Nucleus accumbens (tissue), 56 donors: ENCODE measurements around the gene EPM2A.
"Not testable (repeated sequence)": the region's sequence is repeated elsewhere in the genome, so short reads cannot be mapped to it uniquely, and the experiment has no call there.

Source experiments
- DNase-seq, 56 donors: peaks; one replicate each; lab custom pipeline; 2025; lab: John Stamatoyannopoulos, UW

The EPM2A gene

GRCh38 chr6:145733207-145733606, 2.1 kb downstream of the EPM2A start:
- DNase-seq: no peak

GRCh38 chr6:145731447-145731846, 3.9 kb downstream of the EPM2A start:
- no peak for DNase-seq

GRCh38 chr6:145729887-145730286, 5.4 kb downstream of the EPM2A start:
- DNase-seq: no peak

- DNase-seq: no peak
These were observed 6.6 kb downstream of the EPM2A start for GRCh38 chr6:145728444-145729385.

GRCh38 chr6:145727817-145728388, 7.4 kb downstream of the EPM2A start:
- no peak for DNase-seq

GRCh38 chr6:145725570-145725969, 9.8 kb downstream of the EPM2A start:
- DNase-seq: no peak

GRCh38 chr6:145723646-145724045, 11.7 kb downstream of the EPM2A start:
- DNase-seq: no peak

GRCh38 chr6:145722190-145722589, 13.1 kb downstream of the EPM2A start:
- no peak for DNase-seq

- no peak for DNase-seq
These were observed 14.2 kb downstream of the EPM2A start for GRCh38 chr6:145721144-145721543.

GRCh38 chr6:145715426-145715825, 19.9 kb downstream of the EPM2A start:
- no peak for DNase-seq

- DNase-seq: no peak
These were observed 20.6 kb downstream of the EPM2A start for GRCh38 chr6:145714731-145715130.

- DNase-seq: no peak
These were observed 21.5 kb downstream of the EPM2A start for GRCh38 chr6:145713773-145714172.

- no peak for DNase-seq
These were observed 23.9 kb downstream of the EPM2A start for GRCh38 chr6:145711372-145711771.

GRCh38 chr6:145707397-145707796, 27.9 kb downstream of the EPM2A start:
- no peak for DNase-seq

- DNase-seq: no peak
These were observed 29.8 kb downstream of the EPM2A start for GRCh38 chr6:145705561-145705960.

GRCh38 chr6:145704143-145704781, 31.1 kb downstream of the EPM2A start:
- DNase-seq: no peak

- DNase-seq: no peak
These were observed 35.9 kb downstream of the EPM2A start for GRCh38 chr6:145699462-145699861.

- not testable (repeated sequence) for DNase-seq
These were observed 37.9 kb downstream of the EPM2A start for GRCh38 chr6:145697401-145697800.

- no peak for DNase-seq
These were observed 41.1 kb downstream of the EPM2A start for GRCh38 chr6:145694083-145694737.

- no peak for DNase-seq
These were observed 44.4 kb downstream of the EPM2A start for GRCh38 chr6:145690969-145691368.

- DNase-seq: no peak
These were observed 45.8 kb downstream of the EPM2A start for GRCh38 chr6:145689529-145689928.
